C4-2B (cell line): Measurements from ENCODE around the gene TFF2.

Experiments used
- CTCF ChIP-seq: fragments of 450-650 bp; conservative IDR thresholded peaks from 2 replicates; pipeline ENCODE4 v1.5.1; 2017; ENCODE audit warnings: mild to moderate bottlenecking
- ZFX ChIP-seq: fragments of 450-650 bp; IDR thresholded peaks from 2 replicates; pipeline ENCODE4 v1.6.1; 2017

DNA sequence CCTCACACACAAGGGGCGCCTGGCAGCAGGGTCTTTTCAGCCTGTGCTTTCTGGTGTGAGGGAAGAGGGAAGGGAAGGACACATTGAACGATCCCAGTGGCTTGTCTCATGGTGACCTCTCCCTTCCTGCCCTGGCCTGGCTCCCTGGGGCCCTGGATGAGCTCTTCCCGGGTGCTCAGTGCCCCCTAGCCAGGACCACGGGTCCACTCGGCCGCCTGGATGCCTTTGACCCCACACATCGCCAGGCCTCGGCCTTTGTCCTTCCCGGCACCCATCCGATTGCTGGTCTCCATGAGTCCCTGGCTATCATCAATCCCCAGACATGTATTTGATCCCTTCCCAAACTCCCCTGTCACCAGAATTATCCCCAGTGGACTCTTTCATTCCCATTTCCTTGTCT is 29.6 kb downstream of the TFF2 start:
- TF ChIP-seq CTCF (no peak), ZFX (no peak)
